Measurements from ENCODE around the gene ATG14. TPM values are rescaled to one million over a fixed set of nuclear protein-coding genes. Genes with fewer than 3 reads are reported as not detected.

Gene ATG14
- total and polyA plus RNA-seq, 2 experiments from 2014 or later, result 7.3 to 15.2 TPM

GRCh38 chr14:55339770-55340169, 71.9 kb downstream of the ATG14 start (continued):
- TF ChIP-seq ZNF331 (CRISPR knock-in tag; IDR thresholded peaks at IDR 0.05; ENCODE audit: low read depth) (no peak), EZH2 (IDR thresholded peaks at IDR 0.05; ENCODE audit: low read depth, unreplicated experiment) (no peak), JUNB (IDR thresholded peaks at IDR 0.05; ENCODE audit: unreplicated experiment) (no peak), ZNF114 (CRISPR knock-in tag; IDR thresholded peaks at IDR 0.05) (no peak), STAT1 (IDR thresholded peaks at IDR 0.05; ENCODE audit: unreplicated experiment) (no peak)

GRCh38 chr14:55336691-55337090, 74.9 kb downstream of the ATG14 start:
- DNase-seq (ENCODE audit: low spot score), result no peak
- H3K27me3 Mint-ChIP-seq (ENCODE audit: insufficient read depth, low read depth, poor library complexity), result no peaks in the 10 kb centered on the region
- Histone ChIP-seq H3F3A (replicated peaks; ENCODE audit: low read depth) (no peaks in the 10 kb centered on the region), H3K36me3 (ENCODE audit: insufficient read depth) (no peaks in the 10 kb centered on the region), H3K4me1 (ENCODE audit: insufficient read depth) (peaks cover 17% of the 10 kb centered on the region), H3K27me3 (ENCODE audit: insufficient read depth) (no peaks in the 10 kb centered on the region), H3K9me2 (ENCODE audit: insufficient read depth) (no peaks in the 10 kb centered on the region), H3K4me2 (no peak overlapping the region), H3K79me2 (replicated peaks; ENCODE audit: insufficient read depth) (peaks cover 43% of the 10 kb centered on the region), H3K4me3 (no peak overlapping the region), H2AFZ (no peak overlapping the region), H4K20me1 (replicated peaks; ENCODE audit: insufficient read depth) (peaks cover 8% of the 10 kb centered on the region), H3K27ac (ENCODE audit: low read depth) (no peak overlapping the region)
- H3K36me3 Mint-ChIP-seq (ENCODE audit: low read depth), result no peaks in the 10 kb centered on the region
- H3K27ac Mint-ChIP-seq, result no peak overlapping the region
- H3K4me3 Mint-ChIP-seq, result no peak overlapping the region
- ATAC-seq, result no peak
- TF ChIP-seq EZH2phosphoT487 (IDR thresholded peaks at IDR 0.05; ENCODE audit: unreplicated experiment), result no peak
- H3K4me1 Mint-ChIP-seq, result peaks cover 32% of the 10 kb centered on the region; the same call in 2 of the 3 replicates
- H3K9me3 Mint-ChIP-seq, result no peaks in the 10 kb centered on the region

DNA sequence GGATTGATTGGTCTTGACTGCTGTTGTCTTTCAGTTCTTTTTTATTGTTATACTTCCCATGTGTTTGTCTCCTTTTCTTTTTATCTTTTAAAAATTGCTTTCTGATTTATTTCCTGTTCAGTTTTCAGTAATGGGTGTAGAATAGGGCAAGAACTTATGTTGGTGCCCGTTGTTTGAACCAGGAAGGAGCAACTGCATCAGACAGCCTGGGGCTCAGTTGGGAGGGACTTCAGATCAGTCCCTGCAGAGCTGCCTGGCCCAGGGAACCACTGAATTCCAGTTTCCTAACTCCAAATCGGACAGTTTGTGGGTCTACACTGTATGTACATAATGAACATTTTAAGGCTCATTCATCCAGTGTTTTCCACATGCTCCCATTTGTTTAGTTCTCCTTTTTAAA, 75.5 kb downstream of the ATG14 start:
- Mint-ChIP-seq H3K4me1 (peaks cover 32% of the 10 kb centered on the region; the same call in 2 of the 3 replicates), H3K27me3 (ENCODE audit: insufficient read depth, low read depth, poor library complexity) (no peaks in the 10 kb centered on the region), H3K9me3 (no peaks in the 10 kb centered on the region), H3K27ac (no peak overlapping the region), H3K4me3 (no peak overlapping the region), H3K36me3 (ENCODE audit: low read depth) (no peaks in the 10 kb centered on the region)
- Histone ChIP-seq H3K27me3 (ENCODE audit: insufficient read depth) (no peaks in the 10 kb centered on the region), H3K9me2 (ENCODE audit: insufficient read depth) (no peaks in the 10 kb centered on the region), H3K4me1 (ENCODE audit: insufficient read depth) (peaks cover 17% of the 10 kb centered on the region), H4K20me1 (replicated peaks; ENCODE audit: insufficient read depth) (peaks cover 8% of the 10 kb centered on the region), H3K4me2 (no peak overlapping the region), H3F3A (replicated peaks; ENCODE audit: low read depth) (no peaks in the 10 kb centered on the region), H3K36me3 (ENCODE audit: insufficient read depth) (no peaks in the 10 kb centered on the region), H3K4me3 (no peak overlapping the region), H2AFZ (no peak overlapping the region), H3K79me2 (replicated peaks; ENCODE audit: insufficient read depth) (peaks cover 45% of the 10 kb centered on the region), H3K27ac (ENCODE audit: low read depth) (no peak overlapping the region)
- DNase-seq (ENCODE audit: low spot score) (no peak), ATAC-seq (no peak)
- no peak for TF ChIP-seq NANOG (IDR thresholded peaks at IDR 0.05; ENCODE audit: borderline replicate concordance)
- TF ChIP-seq JUNB (IDR thresholded peaks at IDR 0.05; ENCODE audit: unreplicated experiment), result no peak
- TF ChIP-seq ZNF331 (CRISPR knock-in tag; IDR thresholded peaks at IDR 0.05; ENCODE audit: low read depth), result no peak
- no peak for TF ChIP-seq STAT1 (IDR thresholded peaks at IDR 0.05; ENCODE audit: unreplicated experiment)
- TF ChIP-seq CTCF (conservative IDR thresholded peaks at IDR 0.05; ENCODE audit: low read depth in 2 of 2), result no peak
- TF ChIP-seq REST (IDR thresholded peaks at IDR 0.05; ENCODE audit: unreplicated experiment), result no peak
- TF ChIP-seq CREB1 (CRISPR knock-in tag; IDR thresholded peaks at IDR 0.05; ENCODE audit: low read depth), result no peak
- TF ChIP-seq EZH2 (IDR thresholded peaks at IDR 0.05; ENCODE audit: low read depth, unreplicated experiment), result no peak

All from GM23338 (cell line).